K562 (cell line): Measurements from ENCODE around the gene CHMP5. TPM values are rescaled to one million over a fixed set of nuclear protein-coding genes. Genes with fewer than 3 reads are reported as not detected.

Experiments
- ATAC-seq: fragments of 200-7000 bp; cut with Tn5 transposase; 3 replicates; pipeline ENCODE4 v1.9.1; 2020; ENCODE audit warnings: moderate library complexity
- BruUV-seq: library from RNA; stranded (reverse); fragments of 400-500 nt; replicated peaks from 2 replicates; lab custom pipeline; 2021; lab: Mats Ljungman, UMichigan
- CTCF ChIA-PET: fragments of 300-600 bp; formaldehyde crosslinking; extraction: SDS; loops from one replicate; lab custom pipeline; 2021; ENCODE audit warnings: low intra/inter-chr PET ratio; lab: Yijun Ruan, JAX
- POLR2A ChIA-PET: fragments of 300-600, 350-650 bp; sonication (Branson Sonifier 250); formaldehyde crosslinking; extraction: SDS; loops from one replicate; lab custom pipeline; 2021; ENCODE audit warnings: antibody characterized with exemption, inconsistent platforms; lab: Yijun Ruan, JAX
- DNase-seq, 4 experiments: peaks; one replicate each; pipeline versions ENCODE4 v3.0.0 to v3.0.0-alpha.2; 2011 to 2018; ENCODE audit warnings: low spot score in 3 of 4, mixed read lengths in 3 of 4; ENCODE audit errors: extremely low read depth in 1 of 4
- FAIRE-seq: peaks from 2 replicates; lab custom pipeline; 2011; peaks lifted over from hg19 to GRCh38; lab: Jason Lieb, UNC
- H2AFZ ChIP-seq: 2 replicates; pipeline ENCODE4 v1.6.0; 2011; ENCODE audit warnings: low read depth, low read length, control low read depth, inconsistent platforms
- H3K27ac ChIP-seq: fragments of 200-600 bp; 3 replicates; pipeline ENCODE4 v1.8.0; 2011; ENCODE audit warnings: low read depth, mild to moderate bottlenecking, control low read depth, inconsistent platforms, low read length, moderate library complexity, mixed read lengths; ENCODE audit errors: extremely low read depth
- H3K27me3 ChIP-seq, 2 experiments: fragments of 300-600 bp in 1 of 2; 2 replicates in 1 of 2; 3 replicates in 1 of 2; pipeline versions ENCODE4 v1.6.0 to v1.8.0; 2011; ENCODE audit warnings: inconsistent platforms in 2 of 2, low read length in 2 of 2, mild to moderate bottlenecking in 1 of 2, mixed read lengths in 1 of 2, moderate library complexity in 1 of 2; ENCODE audit not compliant: control insufficient read depth in 2 of 2, insufficient read depth in 2 of 2
- H3K36me3 ChIP-seq: fragments of 300-600 bp; 3 replicates; pipeline ENCODE4 v1.8.0; 2011; ENCODE audit warnings: mild to moderate bottlenecking, low read length, inconsistent platforms; ENCODE audit not compliant: control insufficient read depth, insufficient read depth
- H3K4me1 ChIP-seq, 2 experiments: fragments of 200-600 bp in 1 of 2; replicated peaks in 1 of 2; 2 replicates in 1 of 2; 3 replicates in 1 of 2; pipeline versions ENCODE4 v1.5.1 to v1.8.0; 2011; ENCODE audit warnings: inconsistent platforms in 2 of 2, low read length in 2 of 2, mild to moderate bottlenecking in 1 of 2, mixed read lengths in 1 of 2, moderate library complexity in 1 of 2; ENCODE audit not compliant: control insufficient read depth in 2 of 2, insufficient read depth in 2 of 2
- H3K4me2 ChIP-seq: 2 replicates; pipeline ENCODE4 v1.6.1; 2011; ENCODE audit warnings: low read length, control low read depth, inconsistent platforms, mixed read lengths; ENCODE audit not compliant: insufficient read depth
- H3K4me3 ChIP-seq: fragments of 200-600 bp; sonication (generic), shearing (Covaris generic); 2 replicates; pipeline ENCODE4 v1.5.1; 2016; ENCODE audit warnings: control low read depth, inconsistent platforms
- H3K79me2 ChIP-seq: fragments of 200-600 bp; 3 replicates; pipeline ENCODE4 v1.8.0; 2011; ENCODE audit warnings: low read length, inconsistent platforms; ENCODE audit not compliant: control insufficient read depth, insufficient read depth
- H3K9ac ChIP-seq, 2 experiments: 2 replicates each; pipeline versions ENCODE4 v1.6.0 to v1.6.1; 2011; ENCODE audit warnings: low read depth in 2 of 2, low read length in 2 of 2, control low read depth in 1 of 2, inconsistent platforms in 1 of 2, mild to moderate bottlenecking in 1 of 2, mixed read lengths in 1 of 2; ENCODE audit not compliant: insufficient read depth in 1 of 2
- H3K9me1 ChIP-seq: one replicate; pipeline ENCODE4 v1.6.0; 2011; ENCODE audit warnings: inconsistent platforms, mild to moderate bottlenecking, low read length, moderate library complexity; ENCODE audit not compliant: control insufficient read depth, insufficient read depth
- H3K9me3 ChIP-seq: replicated peaks from 2 replicates; pipeline ENCODE4 v1.5.1; 2011; ENCODE audit warnings: low read depth, low read length, inconsistent platforms; ENCODE audit not compliant: control insufficient read depth, insufficient read depth
- H4K20me1 ChIP-seq: replicated peaks from 2 replicates; pipeline ENCODE4 v1.6.1; 2011; ENCODE audit warnings: low read length, inconsistent platforms, mixed read lengths; ENCODE audit not compliant: control insufficient read depth, insufficient read depth
- ATF3 ChIP-seq, 2 experiments: fragments of 450-650 bp in 1 of 2; sonication (generic) in 1 of 2; formaldehyde crosslinking in 1 of 2; IDR thresholded peaks in 1 of 2; conservative IDR thresholded peaks in 1 of 2; 2 replicates each; pipeline versions ENCODE4 v1.6.1 to v1.8.1; 2016 to 2023; ENCODE audit warnings: mild to moderate bottlenecking in 2 of 2, moderate library complexity in 2 of 2, inconsistent platforms in 1 of 2, missing genetic modification reagents in 1 of 2
- BCLAF1 ChIP-seq, 2 experiments: fragments of 450-650 bp in 1 of 2; IDR thresholded peaks; 2 replicates each; pipeline ENCODE4 v1.6.1; 2011 to 2017; ENCODE audit warnings: low read depth in 2 of 2, antibody characterized with exemption in 1 of 2, borderline replicate concordance in 1 of 2, low read length in 1 of 2, mild to moderate bottlenecking in 1 of 2, mixed read lengths in 1 of 2; ENCODE audit not compliant: control insufficient read depth in 1 of 2
- DEAF1 ChIP-seq: fragments of 450-650 bp; formaldehyde crosslinking; IDR thresholded peaks from 2 replicates; pipeline ENCODE4 v1.4.0; 2020; ENCODE audit warnings: mild to moderate bottlenecking, moderate library complexity
- LARP7 ChIP-seq: fragments of 450-650 bp; IDR thresholded peaks from 2 replicates; pipeline ENCODE4 v1.6.1; 2016
- NR1H2 ChIP-seq: sonication (generic); formaldehyde crosslinking; IDR thresholded peaks from 2 replicates; pipeline ENCODE4 v1.4.0; 2020; ENCODE audit warnings: mild to moderate bottlenecking, missing genetic modification reagents
- TBP ChIP-seq: optimal IDR thresholded peaks from 2 replicates; pipeline ENCODE3; 2011; ENCODE audit warnings: low read depth, low read length, improper control_type of control experiment
- ZEB2 ChIP-seq: fragments of 450-650 bp; IDR thresholded peaks from 2 replicates; pipeline ENCODE4 v1.6.1; 2016
- ZNF253 ChIP-seq: fragments of 250-450 bp; sonication (Bioruptor Pico); conservative IDR thresholded peaks from 2 replicates; pipeline ENCODE4 v1.6.1; 2021; ENCODE audit warnings: mild to moderate bottlenecking
- ZNF316 ChIP-seq: fragments of 450-650 bp; IDR thresholded peaks from 2 replicates; pipeline ENCODE4 v1.6.1; 2016
- ZNF584 ChIP-seq: fragments of 200-800 bp; sonication (Bioruptor generic); IDR thresholded peaks from 2 replicates; pipeline ENCODE4 v1.6.1; 2016; ENCODE audit warnings: low read depth, mild to moderate bottlenecking, missing genetic modification characterization, missing compliant biosample characterization
- ZNF589 ChIP-seq: fragments of 200-800 bp; sonication (Bioruptor generic); IDR thresholded peaks from 2 replicates; pipeline ENCODE4 v1.6.1; 2016; ENCODE audit warnings: low read depth, missing genetic modification characterization, missing compliant biosample characterization
- WGBS: fragments of 100-300 bp; shearing (Covaris generic); methylation state at CpG from one replicate; pipeline ENCODE4 v1.1.6; 2016; ENCODE audit warnings: low coverage, mixed read lengths; ENCODE audit not compliant: insufficient coverage; ENCODE audit errors: missing lambda C conversion rate; 5-methylcytosine and 5-hydroxymethylcytosine counted together
- in situ Hi-C: fragments of 300-500 bp; cut with MboI; formaldehyde crosslinking; loops from 4 replicates; pipeline ENCODE4 v1.15.0; 2018; ENCODE audit warnings: inconsistent platforms, mixed read lengths
- intact Hi-C: fragments of 100-400 bp; cut with micrococcal nuclease; formaldehyde crosslinking; loops from 2 replicates; pipeline ENCODE4 v1.14.2; 2022
- polyA plus RNA-seq, 8 experiments: library from polyadenylated mRNA; depleted of rRNA in 4 of 8; stranded (reverse) in 5 of 8; unstranded in 3 of 8; fragments of >200 nt; fragmentation: Nextera tagmentation in 2 of 8; fragmentation: Illumina TruSeq in 1 of 8; extraction: Ambion mirVana in 2 of 8; extraction: Trizol in 1 of 8; gene quantifications; 2 replicates each; pipeline versions ENCODE4 v1.2.1 to v1.2.3, GENCODE V29; 2011 to 2014; ENCODE audit warnings: inconsistent platforms in 1 of 8, missing spikeins in 1 of 8
- total RNA-seq, 7 experiments: library from RNA; depleted of rRNA in 6 of 7; stranded (reverse); fragments of >200 nt in 6 of 7; fragmentation: Illumina TruSeq in 2 of 7; extraction: Trizol in 2 of 7; gene quantifications; 2 replicates each; pipeline versions ENCODE4 v1.2.1 to v1.2.3, GENCODE V29; 2011 to 2021; ENCODE audit warnings: low replicate concordance in 1 of 7
- TF ChIP-seq, protein P1 (sequence below): IDR thresholded peaks from 2 replicates; pipeline ENCODE4 v1.6.1; 2011; ENCODE audit not compliant: insufficient read length; ENCODE audit errors: extremely low read depth

Gene CHMP5
- total and polyA plus RNA-seq, 9 of the 15 experiments (the other 6 are each of a cell fraction or from before 2014, with no cell fraction given), result 36.0 to 105 (median 54.9) TPM

DNA sequence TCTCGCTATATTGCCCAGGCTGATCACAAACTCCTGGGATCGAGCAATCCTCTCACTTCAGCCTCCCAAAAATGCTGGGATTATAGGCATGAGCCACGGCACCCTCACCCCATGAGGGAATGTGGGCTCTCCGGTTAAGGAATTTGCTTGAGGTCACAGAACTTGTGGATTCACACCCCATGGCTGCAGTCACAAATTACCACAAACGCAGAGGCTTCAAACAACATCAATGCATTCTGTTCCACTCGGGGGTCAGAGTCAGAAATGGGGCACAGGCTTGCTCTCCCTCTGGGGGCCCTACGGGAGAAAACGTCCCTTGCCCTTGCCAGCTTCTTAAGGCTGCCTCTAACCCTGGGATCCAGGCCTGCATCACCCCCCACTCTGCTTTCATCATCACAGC, 37.1 kb upstream of the CHMP5 start:
- TF ChIP-seq BCLAF1 (IDR thresholded peaks at IDR 0.05; ENCODE audit: borderline replicate concordance in 1 of 2, control insufficient read depth in 1 of 2, low read depth in 2 of 2, low read length in 1 of 2), result no peak
- no peak for TF ChIP-seq ZNF253 (CRISPR knock-in tag)
- TF ChIP-seq ATF3 (IDR thresholded peaks at IDR 0.05), result no peak
- no peak for TF ChIP-seq ATF3 (CRISPR knock-in tag; conservative IDR thresholded peaks at IDR 0.05)
- no peak for TF ChIP-seq ZNF316
- TF ChIP-seq LARP7, result no peak
- TF ChIP-seq ZEB2, result no peak
- TF ChIP-seq ZNF589 (CRISPR knock-in tag), result no peak
- TF ChIP-seq ZNF584 (CRISPR knock-in tag), result no peak
- TF ChIP-seq TBP, result no peak
- TF ChIP-seq, protein P1, sequence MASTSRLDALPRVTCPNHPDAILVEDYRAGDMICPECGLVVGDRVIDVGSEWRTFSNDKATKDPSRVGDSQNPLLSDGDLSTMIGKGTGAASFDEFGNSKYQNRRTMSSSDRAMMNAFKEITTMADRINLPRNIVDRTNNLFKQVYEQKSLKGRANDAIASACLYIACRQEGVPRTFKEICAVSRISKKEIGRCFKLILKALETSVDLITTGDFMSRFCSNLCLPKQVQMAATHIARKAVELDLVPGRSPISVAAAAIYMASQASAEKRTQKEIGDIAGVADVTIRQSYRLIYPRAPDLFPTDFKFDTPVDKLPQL, result no peak
- no peak for TF ChIP-seq NR1H2 (CRISPR knock-in tag)
- no peak for TF ChIP-seq DEAF1 (CRISPR knock-in tag)
- no peak for FAIRE-seq
- Histone ChIP-seq H3K9me1 (no peaks in the 10 kb centered on the region), H3K4me2 (no peak overlapping the region), H3K9ac (no peak overlapping the region), H3K27ac (no peak overlapping the region), H3K4me1 (peaks cover 0 to 4% of the 10 kb centered on the region in 2 experiments; a peak in 2 of 5 replicates), H3K36me3 (no peaks in the 10 kb centered on the region), H3K4me3 (no peak overlapping the region), H3K79me2 (no peaks in the 10 kb centered on the region), H2AFZ (no peak overlapping the region), H3K9me3 (no peaks in the 10 kb centered on the region), H3K27me3 (no peaks in the 10 kb centered on the region), H4K20me1 (no peaks in the 10 kb centered on the region)
- ChIA-PET CTCF (no interaction called here), POLR2A (interaction anchor here (0.6 kb wide), 1 partner anchor 160 kb away, joined by 3 read pairs; no protein-coding TSS in a partner anchor)
- in situ Hi-C loops (loop anchor here (5.0 to 25.0 kb wide), 3 partner anchors 145 to 840 kb away; partner anchors contain the start of genes ACO1, NDUFB6, SMIM27 and TOPORS), intact Hi-C loops (loop anchor here (10.0 kb wide), 1 partner anchor 233 kb away; no protein-coding TSS in a partner anchor)
- no TSS peak for BruUV-seq
- no peak for DNase-seq
- no peak for ATAC-seq
- 23% methylated on average over 6 of the region's 8 CpGs for WGBS
